DOHH2 (cell line): ENCODE measurements around the gene SUSD4.

Experiments used
- H3F3A ChIP-seq: fragments of 200-600 bp; sonication (generic), shearing (Covaris generic); 2 replicates; pipeline ENCODE4 v1.6.0; 2016; ENCODE audit warnings: antibody characterized with exemption, mild to moderate bottlenecking; ENCODE audit not compliant: control insufficient read depth, insufficient read depth
- H3K27ac ChIP-seq: fragments of 200-600 bp; sonication (generic); 2 replicates; pipeline ENCODE4 v1.5.1; 2014; ENCODE audit warnings: low read depth, mild to moderate bottlenecking, low read length, moderate library complexity
- H3K27me3 ChIP-seq: fragments of 200-600 bp; sonication (generic); 2 replicates; pipeline ENCODE4 v1.6.1; 2014; ENCODE audit warnings: mild to moderate bottlenecking, low read length, mixed read lengths; ENCODE audit not compliant: control insufficient read depth
- H3K36me3 ChIP-seq: fragments of 200-600 bp; sonication (generic); 2 replicates; pipeline ENCODE4 v1.6.1; 2014; ENCODE audit warnings: mild to moderate bottlenecking, low read length, moderate library complexity, mixed read lengths; ENCODE audit not compliant: control insufficient read depth
- H3K4me1 ChIP-seq: fragments of 200-600 bp; sonication (generic); 2 replicates; pipeline ENCODE4 v1.6.1; 2014; ENCODE audit warnings: mild to moderate bottlenecking, low read length, mixed read lengths; ENCODE audit not compliant: control insufficient read depth
- H3K4me2 ChIP-seq: fragments of 200-600 bp; sonication (generic); 2 replicates; pipeline ENCODE4 v1.6.0; 2014; ENCODE audit warnings: mild to moderate bottlenecking, low read length, moderate library complexity
- H3K4me3 ChIP-seq: fragments of 200-600 bp; sonication (generic); 2 replicates; pipeline ENCODE4 v1.5.1; 2014; ENCODE audit warnings: mild to moderate bottlenecking, low read length, mixed read lengths
- H3K79me2 ChIP-seq: fragments of 200-600 bp; sonication (generic); 2 replicates; pipeline ENCODE4 v1.6.1; 2014; ENCODE audit warnings: mild to moderate bottlenecking, low read length, mixed read lengths; ENCODE audit not compliant: control insufficient read depth
- H3K9me2 ChIP-seq: fragments of 200-600 bp; sonication (generic); replicated peaks from 2 replicates; pipeline ENCODE4 v1.6.1; 2014; ENCODE audit warnings: mild to moderate bottlenecking, low read length, mixed read lengths; ENCODE audit not compliant: control insufficient read depth
- H3K9me3 ChIP-seq: fragments of 200-600 bp; sonication (generic); 2 replicates; pipeline ENCODE4 v1.6.1; 2014; ENCODE audit warnings: antibody characterized with exemption, low read length, mixed read lengths; ENCODE audit not compliant: control insufficient read depth, insufficient read depth
- H4K20me1 ChIP-seq: fragments of 200-600 bp; sonication (generic); 2 replicates; pipeline ENCODE4 v1.6.0; 2014; ENCODE audit warnings: low read depth, mild to moderate bottlenecking, antibody characterized with exemption, low read length, moderate library complexity; ENCODE audit not compliant: control insufficient read depth, insufficient read depth
- EZH2phosphoT487 ChIP-seq: fragments of 200-600 bp; sonication (generic); IDR thresholded peaks from 2 replicates; pipeline ENCODE4 v1.6.1; 2017; ENCODE audit warnings: borderline replicate concordance, mild to moderate bottlenecking, antibody characterized with exemption, low read length, moderate library complexity, mixed read lengths
- TF ChIP-seq, protein P1 (sequence below): fragments of 200-600 bp; sonication (generic); IDR thresholded peaks from one replicate; pipeline ENCODE4 v1.5.1; 2014; ENCODE audit warnings: antibody characterized with exemption, mild to moderate bottlenecking, low read depth, low read length; ENCODE audit not compliant: poor library complexity, severe bottlenecking

Gene SUSD4

DNA sequence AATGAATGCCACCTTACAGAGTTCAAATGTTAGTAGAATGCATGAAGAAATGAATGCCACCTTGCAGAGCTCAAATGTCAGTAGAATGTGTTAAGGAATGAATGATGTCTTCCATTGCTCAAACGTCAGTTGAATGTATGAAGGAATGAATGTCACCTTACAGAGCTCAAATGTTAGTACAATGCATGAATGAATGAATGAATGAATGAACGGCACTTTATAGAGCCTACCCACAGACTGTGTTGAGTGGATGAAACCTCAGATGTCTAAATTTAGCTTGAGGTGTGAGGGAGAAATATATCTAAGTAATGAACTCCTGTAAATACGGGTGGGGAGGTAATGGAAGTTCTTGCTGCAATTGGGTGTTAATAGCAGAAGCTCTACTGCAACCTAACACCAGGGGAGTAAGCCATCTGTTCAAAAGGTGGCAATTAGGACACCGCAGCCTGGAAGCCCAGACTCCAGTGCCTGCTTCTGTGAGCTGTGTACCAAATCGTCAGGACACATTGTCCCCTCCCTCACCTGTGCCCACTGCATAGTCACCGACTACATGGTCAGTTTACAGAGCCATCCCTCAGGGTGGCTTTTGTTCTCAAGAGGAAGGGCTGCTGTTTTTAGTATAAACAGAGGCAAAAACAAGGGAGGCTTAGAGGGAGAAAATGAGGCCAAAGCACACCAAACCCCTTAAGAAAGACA lies 26.7 kb downstream of the SUSD4 start:
- Histone ChIP-seq H3K4me2 (no peak overlapping the region), H3K9me2 (no peaks in the 10 kb centered on the region), H3K9me3 (no peaks in the 10 kb centered on the region), H3K79me2 (no peaks in the 10 kb centered on the region), H3K27me3 (no peaks in the 10 kb centered on the region), H3K4me3 (no peak overlapping the region), H4K20me1 (no peaks in the 10 kb centered on the region), H3K4me1 (no peaks in the 10 kb centered on the region), H3F3A (no peaks in the 10 kb centered on the region), H3K27ac (no peak overlapping the region), H3K36me3 (no peaks in the 10 kb centered on the region)
- TF ChIP-seq EZH2phosphoT487, result no peak
- TF ChIP-seq, protein P1, sequence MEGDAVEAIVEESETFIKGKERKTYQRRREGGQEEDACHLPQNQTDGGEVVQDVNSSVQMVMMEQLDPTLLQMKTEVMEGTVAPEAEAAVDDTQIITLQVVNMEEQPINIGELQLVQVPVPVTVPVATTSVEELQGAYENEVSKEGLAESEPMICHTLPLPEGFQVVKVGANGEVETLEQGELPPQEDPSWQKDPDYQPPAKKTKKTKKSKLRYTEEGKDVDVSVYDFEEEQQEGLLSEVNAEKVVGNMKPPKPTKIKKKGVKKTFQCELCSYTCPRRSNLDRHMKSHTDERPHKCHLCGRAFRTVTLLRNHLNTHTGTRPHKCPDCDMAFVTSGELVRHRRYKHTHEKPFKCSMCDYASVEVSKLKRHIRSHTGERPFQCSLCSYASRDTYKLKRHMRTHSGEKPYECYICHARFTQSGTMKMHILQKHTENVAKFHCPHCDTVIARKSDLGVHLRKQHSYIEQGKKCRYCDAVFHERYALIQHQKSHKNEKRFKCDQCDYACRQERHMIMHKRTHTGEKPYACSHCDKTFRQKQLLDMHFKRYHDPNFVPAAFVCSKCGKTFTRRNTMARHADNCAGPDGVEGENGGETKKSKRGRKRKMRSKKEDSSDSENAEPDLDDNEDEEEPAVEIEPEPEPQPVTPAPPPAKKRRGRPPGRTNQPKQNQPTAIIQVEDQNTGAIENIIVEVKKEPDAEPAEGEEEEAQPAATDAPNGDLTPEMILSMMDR, result no peak

- Histone ChIP-seq H3K79me2 (no peaks in the 10 kb centered on the region), H3F3A (no peaks in the 10 kb centered on the region), H3K9me2 (no peaks in the 10 kb centered on the region), H3K27ac (no peak overlapping the region), H3K27me3 (no peaks in the 10 kb centered on the region), H4K20me1 (no peaks in the 10 kb centered on the region), H3K4me3 (no peak overlapping the region), H3K4me2 (no peak overlapping the region), H3K36me3 (no peaks in the 10 kb centered on the region), H3K4me1 (no peaks in the 10 kb centered on the region), H3K9me3 (no peaks in the 10 kb centered on the region)
- TF ChIP-seq, protein P1, result no peak
- no peak for TF ChIP-seq EZH2phosphoT487
Measured at GRCh38 chr1:223334156-223334555, 29.8 kb downstream of the SUSD4 start.

GRCh38 chr1:223332997-223333396 lies 31.0 kb downstream of the SUSD4 start:
- H4K20me1 ChIP-seq, result no peaks in the 10 kb centered on the region
- no peak overlapping the region for H3K4me2 ChIP-seq
- no peaks in the 10 kb centered on the region for H3K9me3 ChIP-seq
- no peaks in the 10 kb centered on the region for H3K79me2 ChIP-seq
- no peaks in the 10 kb centered on the region for H3K27me3 ChIP-seq
- no peak overlapping the region for H3K4me3 ChIP-seq
- H3F3A ChIP-seq, result no peaks in the 10 kb centered on the region
- no peaks in the 10 kb centered on the region for H3K36me3 ChIP-seq
- no peak for TF ChIP-seq EZH2phosphoT487
- TF ChIP-seq, protein P1, result no peak
- H3K4me1 ChIP-seq, result no peaks in the 10 kb centered on the region
- H3K27ac ChIP-seq, result no peak overlapping the region
- H3K9me2 ChIP-seq, result no peaks in the 10 kb centered on the region
